Erythroblast (primary cell): ENCODE results near the gene CAVIN2.

Experiments used
- DNase-seq, 2 experiments: peaks; one replicate each; lab custom pipeline; 2025; lab: John Stamatoyannopoulos, UW
- GATA1 ChIP-seq: IDR thresholded peaks from 2 replicates; pipeline ENCODE4 v1.6.1; 2011; ENCODE audit warnings: low read depth, mild to moderate bottlenecking, control low read depth, low read length, moderate library complexity
- POLR2A ChIP-seq: IDR thresholded peaks from 2 replicates; pipeline ENCODE4 v1.6.1; 2011; ENCODE audit warnings: mild to moderate bottlenecking, low read length

Gene CAVIN2

GRCh38 chr2:191856111-191856876, 9.4 kb upstream of the CAVIN2 start:
- no peak for TF ChIP-seq POLR2A
- no peak for TF ChIP-seq GATA1
- no peak for DNase-seq

GRCh38 chr2:191855382-191855781, 8.5 kb upstream of the CAVIN2 start:
- DNase-seq = no peak
- TF ChIP-seq GATA1 (no peak), POLR2A (no peak)

GRCh38 chr2:191854382-191855372, 7.8 kb upstream of the CAVIN2 start:
- TF ChIP-seq GATA1 (no peak), POLR2A (no peak)
- DNase-seq = no peak

- TF ChIP-seq GATA1 (no peak), POLR2A (no peak)
- no peak for DNase-seq
Observed at GRCh38 chr2:191853843-191854242, 7.0 kb upstream of the CAVIN2 start.

GRCh38 chr2:191851158-191851557, 4.3 kb upstream of the CAVIN2 start:
- peak; percentile 48 to 60 for DNase-seq
- TF ChIP-seq POLR2A = no peak
- no peak for TF ChIP-seq GATA1

- DNase-seq = peak in 1 of 2 experiments; percentile 9
- no peak for TF ChIP-seq GATA1
- no peak for TF ChIP-seq POLR2A
Observed at GRCh38 chr2:191848771-191849767, 2.2 kb upstream of the CAVIN2 start.

- TF ChIP-seq POLR2A (no peak), GATA1 (no peak)
Observed at GRCh38 chr2:191847764-191848163, 876 bp upstream of the CAVIN2 start.

GRCh38 chr2:191845876-191846514, 893 bp downstream of the CAVIN2 start:
- TF ChIP-seq POLR2A (no peak), GATA1 (no peak)
- DNase-seq = no peak

More at GRCh38 chr2:191847764-191848163, 876 bp upstream of the CAVIN2 start:
- DNase-seq = no peak

GRCh38 chr2:191845248-191845715, 1.6 kb downstream of the CAVIN2 start:
- DNase-seq = peak; percentile 35 to 37
- no peak for TF ChIP-seq GATA1
- no peak for TF ChIP-seq POLR2A

- no peak for DNase-seq
- no peak for TF ChIP-seq POLR2A
- TF ChIP-seq GATA1 = no peak
Observed at GRCh38 chr2:191844706-191845105, 2.2 kb downstream of the CAVIN2 start.

- DNase-seq = no peak
- TF ChIP-seq POLR2A (no peak), GATA1 (no peak)
Observed at GRCh38 chr2:191840921-191841320, 6.0 kb downstream of the CAVIN2 start.
